Measurements from ENCODE around the gene TIMM21. TPM values are rescaled to one million over a fixed set of nuclear protein-coding genes. Genes with fewer than 3 reads are reported as not detected.

Gene TIMM21
- total and polyA plus RNA-seq, 2 of the 13 experiments (the other 11 are each of a cell fraction or from before 2014, with no cell fraction given): 29.6 to 62.3 TPM

DNA sequence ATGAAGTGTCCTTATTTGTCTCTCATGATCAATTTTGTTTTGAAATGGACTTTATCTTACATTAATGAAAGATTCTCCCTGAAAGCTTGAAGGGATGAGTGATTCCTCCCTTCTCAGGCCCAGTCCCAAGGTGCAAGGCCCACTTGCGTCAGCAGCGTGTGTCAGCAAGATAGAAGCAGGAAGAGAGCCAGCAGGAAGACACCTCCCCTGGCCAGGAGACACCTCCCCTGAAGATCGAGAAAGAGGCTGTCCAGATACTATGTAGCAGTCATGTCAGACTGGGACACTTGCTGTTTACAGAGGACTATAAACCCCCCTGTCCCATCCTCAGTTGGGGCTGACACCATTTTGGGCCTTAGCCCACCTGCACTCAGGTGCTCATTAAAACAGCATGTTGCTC lies 38.3 kb downstream of the TIMM21 start:
- TF ChIP-seq, protein P1, sequence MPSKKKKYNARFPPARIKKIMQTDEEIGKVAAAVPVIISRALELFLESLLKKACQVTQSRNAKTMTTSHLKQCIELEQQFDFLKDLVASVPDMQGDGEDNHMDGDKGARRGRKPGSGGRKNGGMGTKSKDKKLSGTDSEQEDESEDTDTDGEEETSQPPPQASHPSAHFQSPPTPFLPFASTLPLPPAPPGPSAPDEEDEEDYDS (CRISPR knock-in tag; IDR thresholded peaks at IDR 0.05): no peak
- TF ChIP-seq, protein P2, sequence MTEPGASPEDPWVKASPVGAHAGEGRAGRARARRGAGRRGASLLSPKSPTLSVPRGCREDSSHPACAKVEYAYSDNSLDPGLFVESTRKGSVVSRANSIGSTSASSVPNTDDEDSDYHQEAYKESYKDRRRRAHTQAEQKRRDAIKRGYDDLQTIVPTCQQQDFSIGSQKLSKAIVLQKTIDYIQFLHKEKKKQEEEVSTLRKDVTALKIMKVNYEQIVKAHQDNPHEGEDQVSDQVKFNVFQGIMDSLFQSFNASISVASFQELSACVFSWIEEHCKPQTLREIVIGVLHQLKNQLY (CRISPR knock-in tag; IDR thresholded peaks at IDR 0.05): no peak
- TF ChIP-seq KLF13 (CRISPR knock-in tag; IDR thresholded peaks at IDR 0.05) (no peak), XRCC5 (optimal IDR thresholded peaks at IDR 0.05; ENCODE audit: low read length) (no peak), MTF2 (CRISPR knock-in tag; IDR thresholded peaks at IDR 0.05; ENCODE audit: borderline replicate concordance) (no peak), PPARG (CRISPR knock-in tag; conservative IDR thresholded peaks at IDR 0.05) (no peak), SALL2 (CRISPR knock-in tag; IDR thresholded peaks at IDR 0.05) (no peak), ZNF496 (CRISPR knock-in tag; IDR thresholded peaks at IDR 0.05; ENCODE audit: insufficient replicate concordance) (no peak)
- TF ChIP-seq, protein P3, sequence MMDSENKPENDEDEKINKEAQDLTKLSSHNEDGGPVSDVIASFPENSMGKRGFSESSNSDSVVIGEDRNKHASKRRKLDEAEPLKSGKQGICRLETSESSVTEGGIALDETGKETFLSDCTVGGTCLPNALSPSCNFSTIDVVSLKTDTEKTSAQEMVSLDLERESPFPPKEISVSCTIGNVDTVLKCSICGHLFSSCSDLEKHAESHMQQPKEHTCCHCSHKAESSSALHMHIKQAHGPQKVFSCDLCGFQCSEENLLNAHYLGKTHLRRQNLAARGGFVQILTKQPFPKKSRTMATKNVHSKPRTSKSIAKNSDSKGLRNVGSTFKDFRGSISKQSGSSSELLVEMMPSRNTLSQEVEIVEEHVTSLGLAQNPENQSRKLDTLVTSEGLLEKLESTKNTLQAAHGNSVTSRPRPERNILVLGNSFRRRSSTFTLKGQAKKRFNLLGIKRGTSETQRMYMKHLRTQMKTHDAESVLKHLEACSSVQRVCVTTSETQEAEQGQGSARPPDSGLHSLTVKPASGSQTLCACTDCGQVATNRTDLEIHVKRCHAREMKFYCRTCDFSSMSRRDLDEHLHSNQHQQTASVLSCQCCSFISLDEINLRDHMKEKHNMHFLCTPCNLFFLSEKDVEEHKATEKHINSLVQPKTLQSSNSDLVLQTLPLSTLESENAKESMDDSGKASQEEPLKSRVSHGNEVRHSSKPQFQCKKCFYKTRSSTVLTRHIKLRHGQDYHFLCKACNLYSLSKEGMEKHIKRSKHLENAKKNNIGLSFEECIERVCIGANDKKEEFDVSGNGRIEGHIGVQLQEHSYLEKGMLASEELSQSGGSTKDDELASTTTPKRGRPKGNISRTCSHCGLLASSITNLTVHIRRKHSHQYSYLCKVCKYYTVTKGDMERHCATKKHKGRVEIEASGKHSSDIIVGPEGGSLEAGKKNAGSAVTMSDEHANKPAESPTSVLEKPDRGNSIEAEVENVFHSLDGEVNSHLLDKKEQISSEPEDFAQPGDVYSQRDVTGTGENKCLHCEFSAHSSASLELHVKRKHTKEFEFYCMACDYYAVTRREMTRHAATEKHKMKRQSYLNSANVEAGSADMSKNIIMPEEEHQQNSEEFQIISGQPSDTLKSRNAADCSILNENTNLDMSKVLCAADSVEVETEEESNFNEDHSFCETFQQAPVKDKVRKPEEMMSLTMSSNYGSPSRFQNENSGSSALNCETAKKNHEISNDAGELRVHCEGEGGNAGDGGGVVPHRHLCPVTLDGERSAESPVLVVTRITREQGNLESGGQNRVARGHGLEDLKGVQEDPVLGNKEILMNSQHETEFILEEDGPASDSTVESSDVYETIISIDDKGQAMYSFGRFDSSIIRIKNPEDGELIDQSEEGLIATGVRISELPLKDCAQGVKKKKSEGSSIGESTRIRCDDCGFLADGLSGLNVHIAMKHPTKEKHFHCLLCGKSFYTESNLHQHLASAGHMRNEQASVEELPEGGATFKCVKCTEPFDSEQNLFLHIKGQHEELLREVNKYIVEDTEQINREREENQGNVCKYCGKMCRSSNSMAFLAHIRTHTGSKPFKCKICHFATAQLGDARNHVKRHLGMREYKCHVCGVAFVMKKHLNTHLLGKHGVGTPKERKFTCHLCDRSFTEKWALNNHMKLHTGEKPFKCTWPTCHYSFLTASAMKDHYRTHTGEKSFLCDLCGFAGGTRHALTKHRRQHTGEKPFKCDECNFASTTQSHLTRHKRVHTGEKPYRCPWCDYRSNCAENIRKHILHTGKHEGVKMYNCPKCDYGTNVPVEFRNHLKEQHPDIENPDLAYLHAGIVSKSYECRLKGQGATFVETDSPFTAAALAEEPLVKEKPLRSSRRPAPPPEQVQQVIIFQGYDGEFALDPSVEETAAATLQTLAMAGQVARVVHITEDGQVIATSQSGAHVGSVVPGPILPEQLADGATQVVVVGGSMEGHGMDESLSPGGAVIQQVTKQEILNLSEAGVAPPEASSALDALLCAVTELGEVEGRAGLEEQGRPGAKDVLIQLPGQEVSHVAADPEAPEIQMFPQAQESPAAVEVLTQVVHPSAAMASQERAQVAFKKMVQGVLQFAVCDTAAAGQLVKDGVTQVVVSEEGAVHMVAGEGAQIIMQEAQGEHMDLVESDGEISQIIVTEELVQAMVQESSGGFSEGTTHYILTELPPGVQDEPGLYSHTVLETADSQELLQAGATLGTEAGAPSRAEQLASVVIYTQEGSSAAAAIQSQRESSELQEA (CRISPR knock-in tag; IDR thresholded peaks at IDR 0.05; ENCODE audit: not compliant biosample characterization): no peak
- Histone ChIP-seq H3K9ac (ENCODE audit: insufficient read depth, low read depth, low read length) (no peak overlapping the region), H4K20me1 (ENCODE audit: insufficient read depth, low read length) (no peaks in the 10 kb centered on the region), H3K36me3 (replicated peaks in 1 of 2; ENCODE audit: control insufficient read depth in 1 of 2, insufficient read depth in 2 of 2, low read length in 2 of 2) (no peaks in the 10 kb centered on the region), H3K27ac (ENCODE audit: extremely low read length, insufficient read depth, low read length) (no peak overlapping the region), H2AFZ (ENCODE audit: low read length) (no peak overlapping the region), H3K4me1 (ENCODE audit: insufficient read depth, low read length) (peaks cover 8% of the 10 kb centered on the region), H3K4me2 (ENCODE audit: low read depth, low read length) (no peak overlapping the region), H3K9me3 (ENCODE audit: low read length) (no peaks in the 10 kb centered on the region), H3K27me3 (ENCODE audit: control insufficient read depth in 1 of 2, insufficient read depth in 2 of 2, low read length in 2 of 2) (peaks cover 2 to 38% of the 10 kb centered on the region in 2 experiments), H3K79me2 (ENCODE audit: insufficient read depth, low read length) (no peaks in the 10 kb centered on the region), H3K4me3 (replicated peaks in 1 of 3; ENCODE audit: insufficient read depth in 1 of 3, low read depth in 2 of 3, low read length in 3 of 3) (no peak overlapping the region)
- intact Hi-C loops (cut with micrococcal nuclease; ENCODE audit: unreplicated experiment): no loop called here
- in situ Hi-C loops (cut with HindIII; ENCODE audit: extremely low pct_ligation_motif_present, low pct_unique_long_range_greater_than_20kb): loop anchor here (25.0 kb wide), 1 partner anchor 301 kb away; the partner anchor contains the start of gene CNDP2
- 0% methylated on average over 2 of the region's 3 CpGs for WGBS (ENCODE audit: low lambda C conversion rate)
- ATAC-seq (no peak), FAIRE-seq (no peak), DNase-seq (ENCODE audit: low spot score) (no peak)
- ChIA-PET POLR2A (no interaction called here), CTCF (ENCODE audit: low intra/inter-chr PET ratio, low total read pairs) (no interaction called here)
- no TSS peak for BruUV-seq (replicated peaks)

All from HepG2 (cell line).